NCI-H2227 treated with DMSO at 0.1 percent for 48 hours (cell line): ENCODE data around the gene RUNX2.

Experiments
- DNase-seq: peaks from one replicate; lab custom pipeline; 2025; lab: John Stamatoyannopoulos, UW

RUNX2 gene

GRCh38 chr6:45589367-45589766 lies 261.2 kb downstream of the RUNX2 start:
- no peak for DNase-seq

GRCh38 chr6:45590226-45590625 lies 262.1 kb downstream of the RUNX2 start:
- DNase-seq: no peak

- DNase-seq: no peak
Measured at GRCh38 chr6:45590696-45591184, 262.6 kb downstream of the RUNX2 start.

- DNase-seq: no peak
Measured at GRCh38 chr6:45591306-45591705, 263.2 kb downstream of the RUNX2 start.

- DNase-seq: no peak
Measured at GRCh38 chr6:45591890-45592289, 263.8 kb downstream of the RUNX2 start.

- no peak for DNase-seq
Measured at GRCh38 chr6:45592991-45593390, 264.9 kb downstream of the RUNX2 start.

- DNase-seq: no peak
Measured at GRCh38 chr6:45595010-45595851, 267.1 kb downstream of the RUNX2 start.

GRCh38 chr6:45597424-45597823 lies 269.3 kb downstream of the RUNX2 start:
- no peak for DNase-seq

- DNase-seq: no peak
Measured at GRCh38 chr6:45599053-45599452, 270.9 kb downstream of the RUNX2 start.

- no peak for DNase-seq
Measured at GRCh38 chr6:45605971-45606370, 277.8 kb downstream of the RUNX2 start.

GRCh38 chr6:45606831-45607400 lies 278.8 kb downstream of the RUNX2 start:
- no peak for DNase-seq

- DNase-seq: no peak
Measured at GRCh38 chr6:45607798-45608197, 279.7 kb downstream of the RUNX2 start.

GRCh38 chr6:45608252-45608913 lies 280.3 kb downstream of the RUNX2 start:
- no peak for DNase-seq

GRCh38 chr6:45609141-45609638 lies 281.1 kb downstream of the RUNX2 start:
- no peak for DNase-seq

GRCh38 chr6:45610374-45610773 lies 282.2 kb downstream of the RUNX2 start:
- DNase-seq: no peak

- DNase-seq: no peak
Measured at GRCh38 chr6:45610832-45611231, 282.7 kb downstream of the RUNX2 start.

- no peak for DNase-seq
Measured at GRCh38 chr6:45611491-45611890, 283.4 kb downstream of the RUNX2 start.

GRCh38 chr6:45613656-45614055 lies 285.5 kb downstream of the RUNX2 start:
- no peak for DNase-seq

GRCh38 chr6:45614488-45615285 lies 286.6 kb downstream of the RUNX2 start:
- DNase-seq: no peak

- DNase-seq: no peak
Measured at GRCh38 chr6:45616209-45616608, 288.1 kb downstream of the RUNX2 start.

- DNase-seq: no peak
Measured at GRCh38 chr6:45617441-45617840, 289.3 kb downstream of the RUNX2 start.

- no peak for DNase-seq
Measured at GRCh38 chr6:45618259-45618658, 290.1 kb downstream of the RUNX2 start.
